Gastrocnemius medialis (tissue), 4 donors: ENCODE results near the gene KCTD7. TPM values are rescaled to one million over a fixed set of nuclear protein-coding genes. Genes with fewer than 3 reads are reported as not detected.
"Not testable (repeated sequence)": the region's sequence is repeated elsewhere in the genome, so short reads cannot be mapped to it uniquely, and the experiment has no call there.

Source experiments
- ATAC-seq, 2 donors: fragments of 150-250 bp; one replicate each; pipeline ENCODE4 v1.9.1; 2016
- DNase-seq, 2 donors: peaks; one replicate each; pipeline ENCODE4 v3.0.0-alpha.2; 2019
- H3K27ac ChIP-seq, 4 donors: fragments of 200-600 bp; sonication (generic); 1 replicate in 1 of 4; 2 replicates in 3 of 4; pipeline ENCODE4 v1.5.1; 2016 to 2018; ENCODE audit warnings: mild to moderate bottlenecking in 2 of 4, moderate library complexity in 1 of 4
- H3K27me3 ChIP-seq, 3 donors: fragments of 200-600 bp; sonication (generic) in 2 of 3; 1 replicate in 1 of 3; 2 replicates in 2 of 3; pipeline versions ENCODE4 v1.5.1 to v1.6.0; 2016 to 2019; ENCODE audit warnings: mild to moderate bottlenecking in 1 of 3, moderate library complexity in 1 of 3
- H3K36me3 ChIP-seq, 2 donors: fragments of 200-600 bp; sonication (generic) in 1 of 2; one replicate each; pipeline ENCODE4 v1.5.1; 2017 to 2018
- H3K4me1 ChIP-seq, 2 donors: fragments of 200-600 bp; sonication (generic) in 1 of 2; one replicate each; pipeline ENCODE4 v1.5.1; 2016 to 2017; ENCODE audit warnings: mild to moderate bottlenecking in 2 of 2
- H3K4me3 ChIP-seq, 4 donors: fragments of 200-600 bp; sonication (generic) in 3 of 4; 1 replicate in 1 of 4; 2 replicates in 3 of 4; pipeline ENCODE4 v1.5.1; 2016 to 2019; ENCODE audit warnings: mild to moderate bottlenecking in 2 of 4
- H3K9me3 ChIP-seq, 3 donors: fragments of 200-600 bp; sonication (generic) in 2 of 3; 1 replicate in 1 of 3; 2 replicates in 2 of 3; pipeline ENCODE4 v1.5.1; 2016 to 2019
- CTCF ChIP-seq, 5 experiments: fragments of 450-650 bp in 3 of 5; fragments of 200-600 bp in 2 of 5; sonication (generic) in 2 of 5; IDR thresholded peaks in 4 of 5; conservative IDR thresholded peaks in 1 of 5; 1 replicate in 4 of 5; 2 replicates in 1 of 5; pipeline ENCODE4 v1.5.1; 2016 to 2019; ENCODE audit warnings: antibody characterized with exemption in 5 of 5, mild to moderate bottlenecking in 3 of 5, moderate library complexity in 3 of 5
- POLR2A ChIP-seq, 2 donors: fragments of 450-650 bp; IDR thresholded peaks; one replicate each; pipeline ENCODE4 v1.6.1; 2017; ENCODE audit warnings: antibody characterized with exemption in 2 of 2, mild to moderate bottlenecking in 2 of 2, moderate library complexity in 2 of 2
- in situ Hi-C, 4 donors: fragments of 200-750 bp; cut with MboI; loops; one replicate each; pipeline versions ENCODE4 v1.15.0 to v1.8.0; 2017; ENCODE audit warnings: low sequenced_read_pairs in 4 of 4
- intact Hi-C: fragments of 100-400 bp; cut with DNase I; formaldehyde crosslinking; loops from one replicate; pipeline ENCODE4 v1.15.1; 2023; ENCODE audit warnings: low total_unique reads
- total RNA-seq, 4 donors: library from RNA; depleted of rRNA; stranded (reverse); fragments of >200 nt; gene quantifications; one replicate each; pipeline versions ENCODE4 v1.1.0 to v1.2.3, GENCODE V29; 2016

KCTD7 gene
- total RNA-seq, 4 donors from 2014 or later, result 3.0 to 6.0 (median 5.5) TPM

- ATAC-seq, result no peak
- intact Hi-C loops, result no loop called here
- H3K4me3 ChIP-seq, result no peak overlapping the region
- DNase-seq, result no peak
- peaks cover 0 to 4% of the 10 kb centered on the region in 2 donors for H3K4me1 ChIP-seq
- H3K9me3 ChIP-seq, result no peaks in the 10 kb centered on the region
- H3K27me3 ChIP-seq, result no peaks in the 10 kb centered on the region
- in situ Hi-C loops, result no loop called here
- H3K27ac ChIP-seq, result no peak overlapping the region
- H3K36me3 ChIP-seq, result no peaks in the 10 kb centered on the region
- TF ChIP-seq CTCF (IDR thresholded peaks at IDR 0.05 in 4 of 5, conservative IDR thresholded peaks at IDR 0.05 in 1 of 5) (no peak), POLR2A (IDR thresholded peaks at IDR 0.05) (no peak)
Measured at GRCh38 chr7:66597461-66597860, 31.2 kb upstream of the KCTD7 start.

- no peak for TF ChIP-seq POLR2A (IDR thresholded peaks at IDR 0.05)
- no peak for TF ChIP-seq CTCF (IDR thresholded peaks at IDR 0.05 in 4 of 5, conservative IDR thresholded peaks at IDR 0.05 in 1 of 5)
- in situ Hi-C loops, result no loop called here
- DNase-seq, result no peak
Measured at GRCh38 chr7:66602159-66602558, 26.5 kb upstream of the KCTD7 start.

GRCh38 chr7:66604198-66604597 lies 24.5 kb upstream of the KCTD7 start:
- no peak overlapping the region for H3K4me3 ChIP-seq
- no peak overlapping the region for H3K27ac ChIP-seq
- no peaks in the 10 kb centered on the region for H3K27me3 ChIP-seq
- no peak for ATAC-seq
- no peaks in the 10 kb centered on the region for H3K9me3 ChIP-seq
- H3K4me1 ChIP-seq, result no peaks in the 10 kb centered on the region
- H3K36me3 ChIP-seq, result no peaks in the 10 kb centered on the region
- DNase-seq, result no peak
- no peak for TF ChIP-seq POLR2A (IDR thresholded peaks at IDR 0.05)
- no peak for TF ChIP-seq CTCF (IDR thresholded peaks at IDR 0.05 in 4 of 5, conservative IDR thresholded peaks at IDR 0.05 in 1 of 5)
- intact Hi-C loops, result no loop called here
- in situ Hi-C loops, result no loop called here

More at GRCh38 chr7:66602159-66602558, 26.5 kb upstream of the KCTD7 start:
- H3K4me1 ChIP-seq, result no peaks in the 10 kb centered on the region
- H3K27me3 ChIP-seq, result no peaks in the 10 kb centered on the region
- H3K36me3 ChIP-seq, result no peaks in the 10 kb centered on the region
- no peak overlapping the region for H3K4me3 ChIP-seq
- ATAC-seq, result no peak
- no peak overlapping the region for H3K27ac ChIP-seq
- no peaks in the 10 kb centered on the region for H3K9me3 ChIP-seq
- intact Hi-C loops, result no loop called here

- H3K9me3 ChIP-seq, H3K4me1 ChIP-seq, intact Hi-C loops, DNase-seq, H3K36me3 ChIP-seq, ATAC-seq, H3K4me3 ChIP-seq, in situ Hi-C loops, H3K27ac ChIP-seq, H3K27me3 ChIP-seq: not testable (repeated sequence)
Measured at GRCh38 chr7:66606540-66607291, 22.0 kb upstream of the KCTD7 start.

- Histone ChIP-seq H3K9me3 (no peaks in the 10 kb centered on the region), H3K27ac (no peak overlapping the region), H3K36me3 (no peaks in the 10 kb centered on the region), H3K4me3 (no peak overlapping the region), H3K27me3 (no peaks in the 10 kb centered on the region), H3K4me1 (no peaks in the 10 kb centered on the region)
- no peak for DNase-seq
- no peak for TF ChIP-seq CTCF (IDR thresholded peaks at IDR 0.05 in 4 of 5, conservative IDR thresholded peaks at IDR 0.05 in 1 of 5)
- in situ Hi-C loops (no loop called here), intact Hi-C loops (no loop called here)
- ATAC-seq, result no peak
Measured at GRCh38 chr7:66609176-66609575, 19.5 kb upstream of the KCTD7 start.

- H3K27me3 ChIP-seq, DNase-seq, intact Hi-C loops, H3K4me1 ChIP-seq, H3K4me3 ChIP-seq, ATAC-seq, H3K36me3 ChIP-seq, in situ Hi-C loops, H3K9me3 ChIP-seq, H3K27ac ChIP-seq: not testable (repeated sequence)
Measured at GRCh38 chr7:66614596-66614995, 14.1 kb upstream of the KCTD7 start.
